Astrocyte (in vitro differentiated cells and primary cell): ENCODE results near the gene PCDHB9. TPM values are rescaled to one million over a fixed set of nuclear protein-coding genes. Genes with fewer than 3 reads are reported as not detected.
"Not testable (repeated sequence)": the region's sequence is repeated elsewhere in the genome, so short reads cannot be mapped to it uniquely, and the experiment has no call there.

Source experiments
- DNase-seq: peaks from one replicate; pipeline ENCODE4 v3.0.0-alpha.2; 2010; ENCODE audit warnings: low read depth
- FAIRE-seq: peaks from 2 replicates; lab custom pipeline; 2011; peaks lifted over from hg19 to GRCh38; lab: Jason Lieb, UNC
- H2AFZ ChIP-seq: 2 replicates; pipeline ENCODE4 v1.6.0; 2012; ENCODE audit warnings: low read depth, low read length, inconsistent platforms
- H3K27ac ChIP-seq: 2 replicates; pipeline ENCODE4 v1.5.1; 2011; ENCODE audit warnings: low read depth, low read length, inconsistent platforms
- H3K27me3 ChIP-seq: 2 replicates; pipeline ENCODE4 v1.6.0; 2011; ENCODE audit warnings: low read length, inconsistent platforms; ENCODE audit not compliant: insufficient read depth
- H3K36me3 ChIP-seq: 2 replicates; pipeline ENCODE4 v1.5.1; 2011; ENCODE audit warnings: low read length, inconsistent platforms; ENCODE audit not compliant: insufficient read depth
- H3K4me1 ChIP-seq: 2 replicates; pipeline ENCODE4 v1.5.1; 2011; ENCODE audit warnings: low read length, inconsistent platforms; ENCODE audit not compliant: insufficient read depth
- H3K4me2 ChIP-seq: 2 replicates; pipeline ENCODE4 v1.6.0; 2012; ENCODE audit warnings: low read length, inconsistent platforms
- H3K4me3 ChIP-seq: 2 replicates; pipeline ENCODE4 v1.5.1; 2011; ENCODE audit warnings: low read depth, mild to moderate bottlenecking, low read length, inconsistent platforms; ENCODE audit not compliant: insufficient read depth
- H3K79me2 ChIP-seq: 2 replicates; pipeline ENCODE4 v1.6.0; 2012; ENCODE audit warnings: mild to moderate bottlenecking, low read length, inconsistent platforms; ENCODE audit not compliant: insufficient read depth
- H3K9ac ChIP-seq: 2 replicates; pipeline ENCODE4 v1.6.0; 2012; ENCODE audit warnings: mild to moderate bottlenecking, low read length, inconsistent platforms
- H3K9me3 ChIP-seq: 2 replicates; pipeline ENCODE4 v1.5.1; 2012; ENCODE audit warnings: low read depth, mild to moderate bottlenecking, low read length, inconsistent platforms; ENCODE audit not compliant: insufficient read depth
- H4K20me1 ChIP-seq: 2 replicates; pipeline ENCODE4 v1.6.0; 2012; ENCODE audit warnings: low read length, inconsistent platforms; ENCODE audit not compliant: insufficient read depth
- H3K27ac Mint-ChIP-seq: one replicate; pipeline ENCODE4 v1.8.0; 2021; ENCODE audit warnings: mild to moderate bottlenecking, mixed read lengths; ENCODE audit not compliant: unreplicated experiment
- H3K27me3 Mint-ChIP-seq: one replicate; pipeline ENCODE4 v1.8.0; 2021; ENCODE audit warnings: low read depth, mixed read lengths; ENCODE audit not compliant: unreplicated experiment
- H3K36me3 Mint-ChIP-seq: one replicate; pipeline ENCODE4 v1.8.0; 2021; ENCODE audit warnings: low read depth, mixed read lengths; ENCODE audit not compliant: unreplicated experiment
- H3K4me1 Mint-ChIP-seq: one replicate; pipeline ENCODE4 v1.8.0; 2021; ENCODE audit warnings: low read depth, mixed read lengths; ENCODE audit not compliant: unreplicated experiment
- H3K4me3 Mint-ChIP-seq: one replicate; pipeline ENCODE4 v1.8.0; 2021; ENCODE audit warnings: mild to moderate bottlenecking, moderate library complexity, mixed read lengths; ENCODE audit not compliant: unreplicated experiment
- H3K9me3 Mint-ChIP-seq: one replicate; pipeline ENCODE4 v1.8.0; 2021; ENCODE audit warnings: mild to moderate bottlenecking, mixed read lengths; ENCODE audit not compliant: unreplicated experiment
- EZH2 ChIP-seq: IDR thresholded peaks from 2 replicates; pipeline ENCODE4 v1.6.1; 2012; ENCODE audit warnings: mild to moderate bottlenecking, low read length, inconsistent platforms; ENCODE audit not compliant: insufficient read depth
- total RNA-seq: library from RNA; stranded (reverse); gene quantifications from 2 replicates; pipeline ENCODE4 v1.2.1, GENCODE V29; 2021
- TF ChIP-seq, protein P1 (sequence below): IDR thresholded peaks from 2 replicates; pipeline ENCODE4 v1.5.1; 2011; ENCODE audit warnings: low read depth, mild to moderate bottlenecking, inconsistent platforms, low read length, moderate library complexity; ENCODE audit not compliant: insufficient read depth

Gene PCDHB9
- total RNA-seq, 1 donor from 2014 or later = 3.6 TPM

DNA sequence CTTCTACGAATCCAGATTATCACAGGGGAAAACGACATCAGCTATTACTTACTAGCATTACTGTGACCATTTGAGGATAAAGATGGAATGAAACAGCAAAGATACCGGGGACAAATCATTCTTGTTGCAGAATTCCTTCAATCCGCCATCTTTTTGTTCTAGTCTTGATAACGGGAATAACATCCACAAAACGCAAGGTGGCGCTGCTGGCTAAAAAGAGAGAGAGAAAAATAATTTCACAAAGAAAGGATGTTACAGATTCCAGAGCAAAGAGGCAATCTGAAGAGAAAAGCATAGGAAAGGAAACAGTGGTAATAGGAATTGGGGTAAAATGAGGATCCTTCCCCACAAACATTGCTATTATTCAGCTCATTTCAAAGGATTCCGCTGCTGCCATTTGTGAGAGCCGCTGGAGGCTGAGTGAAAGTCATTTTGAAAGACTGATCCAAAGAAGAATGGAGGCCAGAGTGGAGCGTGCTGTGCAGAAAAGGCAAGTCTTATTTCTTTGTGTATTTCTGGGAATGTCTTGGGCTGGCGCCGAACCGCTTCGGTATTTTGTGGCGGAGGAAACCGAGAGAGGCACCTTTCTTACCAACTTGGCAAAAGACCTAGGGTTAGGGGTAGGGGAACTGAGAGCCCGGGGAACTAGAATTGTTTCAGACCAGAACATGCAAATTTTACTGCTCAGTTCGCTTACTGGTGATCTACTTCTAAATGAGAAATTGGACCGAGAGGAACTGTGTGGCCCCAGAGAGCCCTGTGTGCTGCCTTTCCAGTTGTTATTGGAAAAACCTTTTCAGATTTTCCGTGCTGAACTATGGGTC, 14.4 kb upstream of the PCDHB9 start, which contains the start of gene PCDHB7:
TSS of gene PCDHB7 (plus strand) at position 264 of the 824 bp plus-strand sequence. CDS start at position 456, 192 bp downstream.
- H3K36me3 ChIP-seq = no peaks in the 10 kb centered on the region
- H3K4me1 ChIP-seq = no peaks in the 10 kb centered on the region
- peaks cover 20% of the 10 kb centered on the region for H3K9me3 Mint-ChIP-seq
- no peaks in the 10 kb centered on the region for H3K27me3 Mint-ChIP-seq
- no peak within 1 kb of the TSS for H3K4me3 ChIP-seq
- no peaks in the 10 kb centered on the region for H4K20me1 ChIP-seq
- H3K9me3 ChIP-seq = peaks cover 9% of the 10 kb centered on the region
- no peaks in the 10 kb centered on the region for H3K27me3 ChIP-seq
- peaks cover 4% of the 10 kb centered on the region for H3K36me3 Mint-ChIP-seq
- H3K4me3 Mint-ChIP-seq = no peak within 1 kb of the TSS
- peak within 1 kb of the TSS; percentile 20 for H3K4me2 ChIP-seq
- no peak for FAIRE-seq
- DNase-seq = no peak
- no peak within 1 kb of the TSS for H3K27ac Mint-ChIP-seq
- no peaks in the 10 kb centered on the region for H3K4me1 Mint-ChIP-seq
- no peaks in the 10 kb centered on the region for H3K79me2 ChIP-seq
- no peak within 1 kb of the TSS for H3K27ac ChIP-seq
- no peak within 1 kb of the TSS for H2AFZ ChIP-seq
- no peak within 1 kb of the TSS for H3K9ac ChIP-seq
- TF ChIP-seq, protein P1, sequence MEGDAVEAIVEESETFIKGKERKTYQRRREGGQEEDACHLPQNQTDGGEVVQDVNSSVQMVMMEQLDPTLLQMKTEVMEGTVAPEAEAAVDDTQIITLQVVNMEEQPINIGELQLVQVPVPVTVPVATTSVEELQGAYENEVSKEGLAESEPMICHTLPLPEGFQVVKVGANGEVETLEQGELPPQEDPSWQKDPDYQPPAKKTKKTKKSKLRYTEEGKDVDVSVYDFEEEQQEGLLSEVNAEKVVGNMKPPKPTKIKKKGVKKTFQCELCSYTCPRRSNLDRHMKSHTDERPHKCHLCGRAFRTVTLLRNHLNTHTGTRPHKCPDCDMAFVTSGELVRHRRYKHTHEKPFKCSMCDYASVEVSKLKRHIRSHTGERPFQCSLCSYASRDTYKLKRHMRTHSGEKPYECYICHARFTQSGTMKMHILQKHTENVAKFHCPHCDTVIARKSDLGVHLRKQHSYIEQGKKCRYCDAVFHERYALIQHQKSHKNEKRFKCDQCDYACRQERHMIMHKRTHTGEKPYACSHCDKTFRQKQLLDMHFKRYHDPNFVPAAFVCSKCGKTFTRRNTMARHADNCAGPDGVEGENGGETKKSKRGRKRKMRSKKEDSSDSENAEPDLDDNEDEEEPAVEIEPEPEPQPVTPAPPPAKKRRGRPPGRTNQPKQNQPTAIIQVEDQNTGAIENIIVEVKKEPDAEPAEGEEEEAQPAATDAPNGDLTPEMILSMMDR = peak; percentile 27
- TF ChIP-seq EZH2 = no peak

DNA sequence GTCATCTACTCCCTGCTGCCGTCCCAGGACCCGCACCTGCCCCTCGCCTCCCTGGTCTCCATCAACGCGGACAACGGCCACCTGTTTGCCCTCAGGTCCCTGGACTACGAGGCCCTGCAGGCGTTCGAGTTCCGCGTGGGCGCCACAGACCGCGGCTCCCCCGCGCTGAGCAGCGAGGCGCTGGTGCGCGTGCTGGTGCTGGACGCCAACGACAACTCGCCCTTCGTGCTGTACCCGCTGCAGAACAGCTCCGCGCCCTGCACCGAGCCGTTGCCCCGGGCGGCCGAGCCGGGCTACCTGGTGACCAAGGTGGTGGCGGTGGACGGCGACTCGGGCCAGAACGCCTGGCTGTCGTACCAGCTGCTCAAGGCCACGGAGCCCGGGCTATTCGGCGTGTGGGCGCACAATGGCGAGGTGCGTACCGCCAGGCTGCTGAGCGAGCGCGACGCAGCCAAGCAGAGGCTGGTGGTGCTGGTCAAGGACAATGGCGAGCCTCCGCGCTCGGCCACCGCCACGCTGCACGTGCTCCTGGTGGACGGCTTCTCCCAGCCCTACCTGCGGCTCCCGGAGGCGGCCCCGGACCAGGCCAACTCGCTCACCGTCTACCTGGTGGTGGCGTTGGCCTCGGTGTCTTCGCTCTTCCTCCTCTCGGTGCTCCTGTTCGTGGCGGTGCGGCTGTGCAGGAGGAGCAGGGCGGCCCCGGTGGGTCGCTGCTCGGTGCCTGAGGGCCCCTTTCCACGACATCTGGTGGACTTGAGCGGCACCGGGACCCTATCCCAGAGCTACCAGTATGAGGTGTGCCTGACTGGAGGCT, 12.5 kb upstream of the PCDHB9 start:
- not testable (repeated sequence) for H3K4me1 Mint-ChIP-seq, DNase-seq, H3K27ac Mint-ChIP-seq, H3K27me3 ChIP-seq, H3K36me3 ChIP-seq, FAIRE-seq, H3K9ac ChIP-seq, H3K4me1 ChIP-seq, H3K27ac ChIP-seq, H3K4me2 ChIP-seq, H3K79me2 ChIP-seq, H3K4me3 ChIP-seq, H3K27me3 Mint-ChIP-seq, H2AFZ ChIP-seq, H3K36me3 Mint-ChIP-seq, H4K20me1 ChIP-seq, H3K4me3 Mint-ChIP-seq
- peaks cover 15% of the 10 kb centered on the region for H3K9me3 Mint-ChIP-seq
- H3K9me3 ChIP-seq = peaks cover 19% of the 10 kb centered on the region

DNA sequence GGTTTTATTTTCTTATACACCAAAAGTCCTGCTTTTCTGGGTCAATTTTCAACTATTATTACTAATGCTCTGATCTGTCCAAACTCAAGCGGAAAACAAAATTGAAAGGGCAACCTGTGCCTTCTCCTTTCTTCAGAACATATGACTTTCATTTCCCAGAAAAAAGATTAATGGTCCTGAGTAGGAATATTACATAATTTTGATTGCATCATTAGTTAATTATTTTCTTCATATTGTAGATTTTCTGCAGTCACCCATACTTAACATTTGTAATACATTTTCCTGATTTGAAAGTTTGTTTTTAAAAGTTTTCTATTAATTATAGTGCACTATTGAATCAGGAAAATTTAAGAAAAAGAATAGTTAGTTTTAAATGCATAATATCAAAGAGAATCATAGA, 11.0 kb upstream of the PCDHB9 start:
- TF ChIP-seq, protein P1 = no peak
- no peak for TF ChIP-seq EZH2
- H3K4me1 Mint-ChIP-seq = no peaks in the 10 kb centered on the region
- peaks cover 4% of the 10 kb centered on the region for H3K36me3 Mint-ChIP-seq
- H3K27ac ChIP-seq = no peak overlapping the region
- H3K9me3 ChIP-seq = peaks cover 19% of the 10 kb centered on the region
- H4K20me1 ChIP-seq = no peaks in the 10 kb centered on the region
- H2AFZ ChIP-seq = no peak overlapping the region
- no peak for FAIRE-seq
- no peak for DNase-seq
- H3K9ac ChIP-seq = no peak overlapping the region
- H3K27me3 Mint-ChIP-seq = no peaks in the 10 kb centered on the region
- peaks cover 15% of the 10 kb centered on the region for H3K9me3 Mint-ChIP-seq
- H3K79me2 ChIP-seq = no peaks in the 10 kb centered on the region
- no peak overlapping the region for H3K4me3 Mint-ChIP-seq
- H3K4me2 ChIP-seq = no peak overlapping the region
- no peak overlapping the region for H3K27ac Mint-ChIP-seq
- no peak overlapping the region for H3K4me3 ChIP-seq
- no peaks in the 10 kb centered on the region for H3K36me3 ChIP-seq
- H3K27me3 ChIP-seq = no peaks in the 10 kb centered on the region
- H3K4me1 ChIP-seq = no peaks in the 10 kb centered on the region

DNA sequence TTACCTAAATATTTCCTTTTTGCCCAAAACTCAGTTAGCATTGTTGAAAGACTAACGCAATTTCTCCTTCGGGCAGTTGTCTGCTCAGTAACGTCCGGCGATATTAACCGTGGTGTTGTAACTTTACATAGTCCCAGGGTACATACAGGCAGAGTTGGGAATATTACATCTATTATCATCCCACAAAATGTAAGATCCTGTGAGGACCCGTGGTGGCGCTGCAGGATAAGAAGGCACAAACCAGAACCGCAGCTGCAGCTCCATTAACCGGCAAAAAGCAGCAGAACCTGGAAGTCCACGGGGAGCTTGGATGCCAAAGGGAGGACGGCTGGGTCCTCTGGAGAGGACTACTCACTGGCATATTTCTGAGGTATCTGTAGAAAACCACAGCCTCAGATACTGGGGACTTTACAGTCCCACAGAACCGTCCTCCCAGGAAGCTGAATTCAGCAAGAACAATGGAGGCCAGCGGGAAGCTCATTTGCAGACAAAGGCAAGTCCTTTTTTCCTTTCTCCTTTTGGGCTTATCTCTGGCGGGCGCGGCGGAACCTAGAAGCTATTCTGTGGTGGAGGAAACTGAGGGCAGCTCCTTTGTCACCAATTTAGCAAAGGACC, 9.3 kb upstream of the PCDHB9 start, which contains the start of gene PCDHB8:
TSS of gene PCDHB8 (plus strand) at position 214 of the 615 bp plus-strand sequence. CDS start at position 459, 245 bp downstream.
- not testable (repeated sequence) for H3K36me3 Mint-ChIP-seq, H3K4me1 ChIP-seq, H3K27me3 Mint-ChIP-seq, H3K4me3 Mint-ChIP-seq, H3K4me3 ChIP-seq, FAIRE-seq, H3K4me2 ChIP-seq, H4K20me1 ChIP-seq, DNase-seq, H3K79me2 ChIP-seq, H3K4me1 Mint-ChIP-seq, H3K27ac ChIP-seq, H2AFZ ChIP-seq, H3K9ac ChIP-seq, H3K36me3 ChIP-seq, H3K27me3 ChIP-seq, H3K27ac Mint-ChIP-seq
- H3K9me3 ChIP-seq = peaks cover 19% of the 10 kb centered on the region
- H3K9me3 Mint-ChIP-seq = peaks cover 17% of the 10 kb centered on the region
